HG03097 (cell line): Measurements from ENCODE around the gene IL20.

Experiments
- ATAC-seq: cut with Tn5 transposase; IDR thresholded peaks from one replicate; pipeline ENCODE4 v1.9.1; 2021; ENCODE audit not compliant: unreplicated experiment, low FRiP score

Gene IL20

GRCh38 chr1:206898915-206899431 is 33.5 kb downstream of the IL20 start:
- no peak for ATAC-seq

- no peak for ATAC-seq
Measured at GRCh38 chr1:206899717-206900116, 34.3 kb downstream of the IL20 start.

- ATAC-seq: no peak
Measured at GRCh38 chr1:206900149-206900548, 34.7 kb downstream of the IL20 start.

- no peak for ATAC-seq
Measured at GRCh38 chr1:206901944-206902343, 36.5 kb downstream of the IL20 start.

GRCh38 chr1:206902702-206903101 is 37.3 kb downstream of the IL20 start:
- no peak for ATAC-seq

GRCh38 chr1:206903687-206904086 is 38.3 kb downstream of the IL20 start:
- ATAC-seq: no peak

- ATAC-seq: no peak
Measured at GRCh38 chr1:206904423-206905142, 39.2 kb downstream of the IL20 start.

- no peak for ATAC-seq
Measured at GRCh38 chr1:206905295-206906164, 40.1 kb downstream of the IL20 start.

GRCh38 chr1:206907304-206907991 is 42.0 kb downstream of the IL20 start:
- ATAC-seq: no peak

- no peak for ATAC-seq
Measured at GRCh38 chr1:206908038-206908437, 42.6 kb downstream of the IL20 start.

- no peak for ATAC-seq
Measured at GRCh38 chr1:206909161-206909882, 43.9 kb downstream of the IL20 start.

- ATAC-seq: no peak
Measured at GRCh38 chr1:206909883-206910318, 44.5 kb downstream of the IL20 start.

- no peak for ATAC-seq
Measured at GRCh38 chr1:206911064-206911663, 45.7 kb downstream of the IL20 start.

- no peak for ATAC-seq
Measured at GRCh38 chr1:206912445-206913095, 47.1 kb downstream of the IL20 start.

GRCh38 chr1:206913766-206914537 is 48.5 kb downstream of the IL20 start:
- ATAC-seq: no peak

GRCh38 chr1:206915030-206915735 is 49.8 kb downstream of the IL20 start:
- ATAC-seq: no peak

GRCh38 chr1:206916000-206916709 is 50.7 kb downstream of the IL20 start:
- ATAC-seq: no peak
